Astrocyte of the cerebellum (primary cell): Measurements from ENCODE around the gene B4GALT1.
"Not testable (repeated sequence)": the region's sequence is repeated elsewhere in the genome, so short reads cannot be mapped to it uniquely, and the experiment has no call there.

Experiments
- DNase-seq: peaks from one replicate; pipeline ENCODE4 v3.0.0-alpha.2; 2011; ENCODE audit warnings: low read depth
- H3K4me3 ChIP-seq: 2 replicates; pipeline ENCODE4 v1.5.1; 2011; ENCODE audit warnings: mild to moderate bottlenecking, low read depth, low read length, moderate library complexity
- CTCF ChIP-seq: IDR thresholded peaks from 2 replicates; pipeline ENCODE4 v1.5.1; 2012; ENCODE audit warnings: low read length, low read depth, moderate library complexity, mild to moderate bottlenecking; ENCODE audit errors: missing control alignments
- in situ Hi-C: cut with HindIII; loops from 2 replicates; pipeline ENCODE4 v1.10.0; 2017; ENCODE audit warnings: low sequenced_read_pairs

The B4GALT1 gene

GRCh38 chr9:33102551-33103210 lies 64.5 kb downstream of the B4GALT1 start:
- no peak for TF ChIP-seq CTCF
- in situ Hi-C loops: no loop called here
- H3K4me3 ChIP-seq: no peak overlapping the region
- no peak for DNase-seq

DNA sequence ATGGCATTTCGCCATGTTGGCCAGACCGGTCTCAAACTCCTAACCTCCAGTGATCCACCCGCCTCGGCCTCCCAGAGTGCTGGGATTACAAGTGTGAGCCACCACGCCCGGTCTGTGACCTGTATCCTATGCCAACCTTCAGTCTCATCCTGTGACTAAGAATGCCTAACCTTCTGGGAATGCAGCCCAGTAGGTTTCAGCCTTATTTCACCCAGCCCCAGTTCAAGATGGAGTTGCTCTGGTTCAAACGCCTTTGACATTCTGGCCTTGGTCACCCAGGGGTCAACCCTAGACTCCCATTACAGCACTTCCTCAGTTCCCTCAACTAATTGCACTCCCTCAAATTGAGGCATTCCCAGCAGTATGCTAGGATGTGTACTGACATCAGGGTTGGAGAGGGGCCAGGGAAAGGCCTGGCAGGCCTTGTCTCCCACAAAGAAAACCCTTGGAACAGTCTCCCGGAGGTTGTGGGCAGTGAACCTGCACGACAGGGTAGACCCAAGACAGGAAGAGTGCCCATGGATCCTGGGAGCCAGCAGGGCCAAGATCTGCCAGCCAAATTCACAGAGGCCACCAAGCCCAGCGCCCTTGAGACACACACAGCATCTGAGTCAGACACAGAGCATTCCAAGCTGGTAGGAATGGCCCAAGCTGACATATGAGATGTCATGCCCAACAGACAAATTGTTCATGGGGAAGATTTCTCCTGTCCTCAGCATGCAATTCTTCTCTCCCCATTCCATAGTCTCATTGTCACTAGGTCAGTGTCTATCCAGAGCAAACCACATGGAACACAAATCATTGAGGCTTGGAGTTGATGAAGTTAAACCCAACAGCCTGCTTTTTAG lies 65.8 kb downstream of the B4GALT1 start:
- no peak overlapping the region for H3K4me3 ChIP-seq
- DNase-seq: no peak
- TF ChIP-seq CTCF: no peak
- in situ Hi-C loops: no loop called here

GRCh38 chr9:33099754-33100153 lies 67.4 kb downstream of the B4GALT1 start:
- TF ChIP-seq CTCF: no peak
- DNase-seq: no peak
- in situ Hi-C loops: no loop called here
- H3K4me3 ChIP-seq: no peak overlapping the region

DNA sequence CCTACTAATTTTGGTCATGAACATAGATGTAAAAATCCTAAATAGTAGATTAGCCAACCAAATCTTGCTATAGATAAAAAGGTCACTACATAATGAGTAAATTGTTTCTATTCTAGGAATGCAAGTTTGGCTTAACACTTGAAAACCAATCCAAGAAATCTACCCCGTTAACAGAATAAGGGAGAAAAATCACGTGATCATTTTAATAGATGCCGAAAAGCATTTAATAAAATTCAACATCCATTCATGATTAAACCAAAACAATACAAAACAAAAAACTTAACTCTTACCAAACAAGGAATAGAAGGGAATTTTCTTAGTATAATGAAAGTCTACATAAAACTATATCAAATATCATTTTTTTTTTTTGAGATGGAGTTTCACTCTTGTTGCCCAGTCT lies 69.9 kb downstream of the B4GALT1 start:
- in situ Hi-C loops: no loop called here
- TF ChIP-seq CTCF: no peak
- H3K4me3 ChIP-seq: no peak overlapping the region
- no peak for DNase-seq

DNA sequence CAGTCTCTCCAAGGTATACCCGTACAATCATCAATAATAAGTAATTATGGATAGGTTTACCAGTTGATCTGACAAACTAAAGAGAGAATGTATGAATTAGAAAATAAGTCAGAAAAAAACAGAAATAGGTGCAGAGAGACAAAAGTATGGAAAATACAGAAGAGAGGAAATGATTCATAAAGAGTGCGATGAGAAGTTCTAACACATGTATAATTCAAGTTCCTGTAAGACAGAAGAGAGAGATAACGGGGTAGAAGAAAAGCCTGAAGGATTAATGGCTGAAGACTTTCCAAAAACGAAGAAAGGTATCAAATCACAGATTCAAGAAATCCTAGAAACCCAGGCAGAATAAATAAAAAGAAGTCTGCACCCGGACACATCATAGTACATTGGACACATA lies 74.5 kb downstream of the B4GALT1 start:
- no peak overlapping the region for H3K4me3 ChIP-seq
- DNase-seq: no peak
- in situ Hi-C loops: no loop called here
- no peak for TF ChIP-seq CTCF

DNA sequence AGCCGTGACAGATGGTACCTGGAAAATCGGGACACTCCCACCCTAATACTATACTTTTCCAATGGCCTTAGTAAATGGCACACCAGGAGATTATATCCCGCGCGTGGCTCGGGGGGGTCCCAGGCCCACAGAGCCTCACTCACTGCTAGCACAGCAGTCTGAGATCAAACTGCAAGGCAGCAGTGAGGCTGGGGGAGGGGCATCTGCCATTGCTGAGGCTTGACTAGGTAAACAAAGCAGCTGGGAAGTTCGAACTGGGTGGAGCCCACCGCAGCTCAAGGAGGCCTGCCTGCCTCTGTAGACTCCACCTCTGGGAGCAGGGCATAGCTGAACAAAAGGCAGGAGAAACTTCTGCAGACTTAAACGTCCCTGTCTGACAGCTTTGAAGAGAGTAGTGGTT lies 81.5 kb downstream of the B4GALT1 start:
- H3K4me3 ChIP-seq, DNase-seq, in situ Hi-C loops: not testable (repeated sequence)
